Sigmoid colon (tissue), 4 donors: ENCODE data around the gene EOLA1.

Experiments
- CTCF ChIP-seq, 4 experiments: fragments of 450-650 bp in 3 of 4; fragments of 200-600 bp in 1 of 4; IDR thresholded peaks; one replicate each; pipeline ENCODE4 v1.5.1; 2016 to 2019; ENCODE audit warnings: antibody characterized with exemption in 4 of 4, mild to moderate bottlenecking in 3 of 4, moderate library complexity in 2 of 4
- EP300 ChIP-seq, 4 donors: sonication (generic); formaldehyde crosslinking; IDR thresholded peaks; one replicate each; pipeline ENCODE4 v1.6.1; 2017; ENCODE audit warnings: antibody characterized with exemption in 4 of 4
- POLR2A ChIP-seq, 2 donors: fragments of 450-650 bp; IDR thresholded peaks; one replicate each; pipeline ENCODE4 v1.6.1; 2016; ENCODE audit warnings: antibody characterized with exemption in 2 of 2, mild to moderate bottlenecking in 2 of 2, moderate library complexity in 2 of 2
- POLR2AphosphoS5 ChIP-seq, 4 donors: sonication (generic); formaldehyde crosslinking; IDR thresholded peaks; one replicate each; pipeline ENCODE4 v1.6.1; 2017; ENCODE audit warnings: antibody characterized with exemption in 4 of 4

GRCh38 chrX:149504226-149504914 lies 36.4 kb upstream of the EOLA1 start:
- TF ChIP-seq CTCF (IDR thresholded peaks at IDR 0.05) (no peak), POLR2AphosphoS5 (IDR thresholded peaks at IDR 0.05) (no peak), POLR2A (IDR thresholded peaks at IDR 0.05) (no peak), EP300 (IDR thresholded peaks at IDR 0.05) (no peak)
